Measurements from ENCODE around the gene ENOX1.

ENOX1 gene

GRCh38 chr13:43297967-43298678 is 488.6 kb downstream of the ENOX1 start:
- FAIRE-seq (no peak), DNase-seq (ENCODE audit: insufficient read length, low spot score) (no peak)

GRCh38 chr13:43295825-43296564 is 490.8 kb downstream of the ENOX1 start:
- DNase-seq (ENCODE audit: insufficient read length, low spot score) (no peak), FAIRE-seq (no peak)

- FAIRE-seq, result no peak
- no peak for DNase-seq (ENCODE audit: insufficient read length, low spot score)
Observed at GRCh38 chr13:43295321-43295720, 491.5 kb downstream of the ENOX1 start.

GRCh38 chr13:43294412-43294811 is 492.4 kb downstream of the ENOX1 start:
- no peak for DNase-seq (ENCODE audit: insufficient read length, low spot score)
- FAIRE-seq, result no peak

GRCh38 chr13:43293986-43294385 is 492.8 kb downstream of the ENOX1 start:
- no peak for FAIRE-seq
- no peak for DNase-seq (ENCODE audit: insufficient read length, low spot score)

- DNase-seq (ENCODE audit: insufficient read length, low spot score), result no peak
- FAIRE-seq, result no peak
Observed at GRCh38 chr13:43293561-43293960, 493.2 kb downstream of the ENOX1 start.

GRCh38 chr13:43293008-43293407 is 493.8 kb downstream of the ENOX1 start:
- DNase-seq (ENCODE audit: insufficient read length, low spot score) (no peak), FAIRE-seq (no peak)

GRCh38 chr13:43291287-43292060 is 495.3 kb downstream of the ENOX1 start:
- DNase-seq (ENCODE audit: insufficient read length, low spot score) (no peak), FAIRE-seq (no peak)

- DNase-seq (ENCODE audit: insufficient read length, low spot score) (no peak), FAIRE-seq (no peak)
Observed at GRCh38 chr13:43289470-43290255, 497.1 kb downstream of the ENOX1 start.

GRCh38 chr13:43286751-43287150 is 500.0 kb downstream of the ENOX1 start:
- no peak for FAIRE-seq
- no peak for DNase-seq (ENCODE audit: insufficient read length, low spot score)

GRCh38 chr13:43285933-43286597 is 500.7 kb downstream of the ENOX1 start:
- FAIRE-seq, result no peak

GRCh38 chr13:43284162-43284561 is 502.6 kb downstream of the ENOX1 start:
- FAIRE-seq (no peak), DNase-seq (ENCODE audit: insufficient read length, low spot score) (no peak)

More at GRCh38 chr13:43285933-43286597, 500.7 kb downstream of the ENOX1 start:
- no peak for DNase-seq (ENCODE audit: insufficient read length, low spot score)

GRCh38 chr13:43279696-43280095 is 507.1 kb downstream of the ENOX1 start:
- no peak for DNase-seq (ENCODE audit: insufficient read length, low spot score)
- no peak for FAIRE-seq

GRCh38 chr13:43278127-43278526 is 508.6 kb downstream of the ENOX1 start:
- FAIRE-seq, result no peak

GRCh38 chr13:43277142-43277541 is 509.6 kb downstream of the ENOX1 start:
- no peak for DNase-seq (ENCODE audit: insufficient read length, low spot score)
- no peak for FAIRE-seq

More at GRCh38 chr13:43278127-43278526, 508.6 kb downstream of the ENOX1 start:
- DNase-seq (ENCODE audit: insufficient read length, low spot score), result no peak

GRCh38 chr13:43274881-43275280 is 511.9 kb downstream of the ENOX1 start:
- no peak for FAIRE-seq
- no peak for DNase-seq (ENCODE audit: insufficient read length, low spot score)

GRCh38 chr13:43273362-43273761 is 513.4 kb downstream of the ENOX1 start:
- FAIRE-seq, result no peak
- DNase-seq (ENCODE audit: insufficient read length, low spot score), result no peak

GRCh38 chr13:43272851-43273250 is 513.9 kb downstream of the ENOX1 start:
- no peak for FAIRE-seq

GRCh38 chr13:43271152-43271551 is 515.6 kb downstream of the ENOX1 start:
- no peak for FAIRE-seq
- no peak for DNase-seq (ENCODE audit: insufficient read length, low spot score)

More at GRCh38 chr13:43272851-43273250, 513.9 kb downstream of the ENOX1 start:
- DNase-seq (ENCODE audit: insufficient read length, low spot score), result no peak

Data from GM19239 (cell line).